NB4 (cell line): ENCODE measurements around the gene FCN2.

ENCODE experiments used
- DNase-seq: peaks from one replicate; pipeline ENCODE4 v3.0.0; 2010; ENCODE audit warnings: low read depth
- H3K4me3 ChIP-seq: one replicate; pipeline ENCODE4 v1.5.1; 2011; ENCODE audit warnings: mild to moderate bottlenecking, low read depth, low read length, moderate library complexity
- MAX ChIP-seq: IDR thresholded peaks from 2 replicates; pipeline ENCODE4 v1.6.1; 2011; ENCODE audit warnings: low read depth, low read length
- MYC ChIP-seq: IDR thresholded peaks from 2 replicates; pipeline ENCODE4 v1.6.1; 2011; ENCODE audit warnings: low read depth, low read length
- POLR2A ChIP-seq: IDR thresholded peaks from 2 replicates; pipeline ENCODE4 v1.6.1; 2011; ENCODE audit warnings: mild to moderate bottlenecking; ENCODE audit not compliant: insufficient read length; ENCODE audit errors: extremely low read depth
- TF ChIP-seq, protein P1 (sequence below): IDR thresholded peaks from one replicate; pipeline ENCODE4 v1.5.1; 2012; ENCODE audit warnings: low read depth, low read length

FCN2 gene

GRCh38 chr9:134935056-134935640 lies 54.5 kb downstream of the FCN2 start:
- TF ChIP-seq MAX (no peak), MYC (no peak), POLR2A (no peak)
- TF ChIP-seq, protein P1, sequence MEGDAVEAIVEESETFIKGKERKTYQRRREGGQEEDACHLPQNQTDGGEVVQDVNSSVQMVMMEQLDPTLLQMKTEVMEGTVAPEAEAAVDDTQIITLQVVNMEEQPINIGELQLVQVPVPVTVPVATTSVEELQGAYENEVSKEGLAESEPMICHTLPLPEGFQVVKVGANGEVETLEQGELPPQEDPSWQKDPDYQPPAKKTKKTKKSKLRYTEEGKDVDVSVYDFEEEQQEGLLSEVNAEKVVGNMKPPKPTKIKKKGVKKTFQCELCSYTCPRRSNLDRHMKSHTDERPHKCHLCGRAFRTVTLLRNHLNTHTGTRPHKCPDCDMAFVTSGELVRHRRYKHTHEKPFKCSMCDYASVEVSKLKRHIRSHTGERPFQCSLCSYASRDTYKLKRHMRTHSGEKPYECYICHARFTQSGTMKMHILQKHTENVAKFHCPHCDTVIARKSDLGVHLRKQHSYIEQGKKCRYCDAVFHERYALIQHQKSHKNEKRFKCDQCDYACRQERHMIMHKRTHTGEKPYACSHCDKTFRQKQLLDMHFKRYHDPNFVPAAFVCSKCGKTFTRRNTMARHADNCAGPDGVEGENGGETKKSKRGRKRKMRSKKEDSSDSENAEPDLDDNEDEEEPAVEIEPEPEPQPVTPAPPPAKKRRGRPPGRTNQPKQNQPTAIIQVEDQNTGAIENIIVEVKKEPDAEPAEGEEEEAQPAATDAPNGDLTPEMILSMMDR: no peak
- no peak overlapping the region for H3K4me3 ChIP-seq
- no peak for DNase-seq

DNA sequence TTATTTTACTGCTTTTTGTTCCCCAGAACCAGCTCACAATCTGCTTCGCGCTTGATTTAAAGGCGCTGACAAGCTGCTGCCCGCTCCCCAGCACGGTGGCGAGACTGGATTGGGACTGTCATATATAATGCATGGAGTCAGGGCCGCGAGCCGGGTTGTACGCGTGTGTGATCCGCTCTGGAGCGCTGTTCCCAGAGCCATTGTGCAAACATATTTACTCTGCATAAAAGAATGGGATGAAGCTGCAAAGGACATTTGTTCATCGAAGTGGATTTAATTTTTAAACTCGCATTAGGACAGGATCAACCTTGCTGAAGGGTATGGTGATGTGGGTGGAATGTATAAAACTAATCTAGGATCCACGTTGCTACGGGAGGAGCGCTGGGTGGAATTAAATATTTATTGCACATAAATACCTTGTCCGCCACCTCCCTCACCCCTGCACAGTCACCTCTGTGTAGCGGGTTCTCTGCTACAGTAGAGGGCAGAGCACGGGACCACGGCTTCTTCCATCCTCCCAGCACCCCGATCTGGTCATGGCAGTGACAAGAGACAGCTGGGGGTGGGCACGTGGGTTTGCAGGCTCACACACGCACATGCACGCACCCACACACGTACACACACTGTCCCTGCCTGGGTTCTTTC lies 55.2 kb downstream of the FCN2 start:
- H3K4me3 ChIP-seq: no peak overlapping the region
- TF ChIP-seq, protein P1: no peak
- TF ChIP-seq MYC: no peak
- TF ChIP-seq MAX: no peak
- no peak for TF ChIP-seq POLR2A
- DNase-seq: no peak

DNA sequence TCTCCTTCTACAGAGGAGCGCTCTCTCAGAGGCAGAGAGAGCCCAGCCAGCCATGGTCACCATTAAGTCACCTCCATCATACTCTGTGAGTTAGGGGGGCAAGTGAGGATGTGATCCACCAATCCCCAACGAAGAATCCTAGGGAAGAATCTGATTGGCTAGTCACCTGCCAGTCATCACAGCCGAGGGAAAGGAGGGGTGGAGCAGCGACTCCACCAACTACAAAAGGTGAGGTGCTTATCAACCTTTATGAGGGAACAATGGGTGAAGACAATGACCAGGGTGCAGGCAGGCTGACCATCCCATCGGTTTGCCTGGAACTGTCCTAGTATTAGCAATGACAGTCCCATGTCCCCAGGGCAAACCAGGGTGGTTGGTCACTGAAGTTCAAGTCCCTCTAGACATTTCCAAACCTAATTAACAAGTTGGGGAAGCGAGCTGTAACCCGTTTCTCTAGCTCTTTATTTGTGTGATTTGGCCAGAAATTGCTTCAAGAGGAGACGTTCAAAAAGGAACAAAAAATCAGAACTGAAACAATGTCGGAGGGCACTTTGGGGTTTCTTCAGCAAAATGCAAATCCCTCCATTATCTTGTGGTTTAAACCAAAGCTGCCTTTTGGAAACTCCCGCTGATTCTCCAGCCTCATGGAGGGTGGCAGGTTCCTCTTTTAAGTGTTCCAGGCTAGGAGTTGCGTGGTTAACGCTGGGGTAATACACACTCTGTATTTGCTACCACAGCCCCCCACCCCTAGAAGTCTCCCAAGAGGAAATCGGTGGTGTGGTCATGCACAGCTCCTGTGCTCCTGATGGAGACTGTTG lies 55.9 kb downstream of the FCN2 start:
- no peak overlapping the region for H3K4me3 ChIP-seq
- peak; percentile 75 for DNase-seq
- no peak for TF ChIP-seq MYC
- TF ChIP-seq POLR2A: no peak
- TF ChIP-seq, protein P1: no peak
- no peak for TF ChIP-seq MAX
